KG1 (cell line): ENCODE results near the gene RPL11.
A peak's percentile ranks its signal among the peaks of the same experiment; 100 is the strongest.
"Not testable (repeated sequence)": the region's sequence is repeated elsewhere in the genome, so short reads cannot be mapped to it uniquely, and the experiment has no call there.

ENCODE experiments used
- DNase-seq: peaks from one replicate; lab custom pipeline; 2025; lab: John Stamatoyannopoulos, UW

Gene RPL11

GRCh38 chr1:23732363-23733224 lies 41.0 kb downstream of the RPL11 start:
- DNase-seq: no peak

- DNase-seq: not testable (repeated sequence)
These were observed 41.7 kb downstream of the RPL11 start for GRCh38 chr1:23733281-23733680.

GRCh38 chr1:23736437-23737134 lies 45.0 kb downstream of the RPL11 start:
- DNase-seq: no peak

- DNase-seq: no peak
These were observed 50.0 kb downstream of the RPL11 start for GRCh38 chr1:23741609-23742008.

GRCh38 chr1:23742670-23743286 lies 51.2 kb downstream of the RPL11 start:
- no peak for DNase-seq

- DNase-seq: peak; percentile 61
These were observed 51.9 kb downstream of the RPL11 start, which contains the start of gene ELOA for GRCh38 chr1:23743287-23744152. ELOA (plus strand) TSS chr1:23743471; CDS start chr1:23743504, 33 bp downstream.

GRCh38 chr1:23745515-23745914 lies 53.9 kb downstream of the RPL11 start:
- DNase-seq: no peak
